T-helper 17 cell (primary cell): ENCODE data around the gene OR2A14. TPM values are rescaled to one million over a fixed set of nuclear protein-coding genes. Genes with fewer than 3 reads are reported as not detected.

ENCODE experiments used
- ATAC-seq: fragments of 150-1000 bp; cut with Tn5 transposase; 2 replicates; pipeline ENCODE4 v1.10.0; 2021; ENCODE audit warnings: mild to moderate bottlenecking, moderate library complexity
- DNase-seq, 3 donors: peaks; one replicate each; pipeline versions ENCODE4 v3.0.0 to v3.0.0-alpha.2; 2020 to 2021
- H3K9me3 ChIP-seq: one replicate; pipeline ENCODE4 v1.7.0; 2013; ENCODE audit warnings: low read length, mild to moderate bottlenecking; ENCODE audit not compliant: control insufficient read depth, poor library complexity, severe bottlenecking
- H3K27ac Mint-ChIP-seq: one replicate; pipeline ENCODE4 v1.8.0; 2022; ENCODE audit warnings: mild to moderate bottlenecking, moderate library complexity, mixed read lengths
- H3K27me3 Mint-ChIP-seq: one replicate; pipeline ENCODE4 v1.8.0; 2022; ENCODE audit warnings: mixed read lengths
- H3K36me3 Mint-ChIP-seq: one replicate; pipeline ENCODE4 v1.8.0; 2022; ENCODE audit warnings: low read depth, mixed read lengths
- H3K4me1 Mint-ChIP-seq: one replicate; pipeline ENCODE4 v1.8.0; 2022; ENCODE audit warnings: mild to moderate bottlenecking, mixed read lengths
- H3K4me3 Mint-ChIP-seq: one replicate; pipeline ENCODE4 v1.8.0; 2022; ENCODE audit warnings: mild to moderate bottlenecking, moderate library complexity, mixed read lengths
- total RNA-seq, 4 donors: library from RNA in 2 of 4; stranded (reverse) in 2 of 4; gene quantifications; one replicate each; pipeline ENCODE4 v1.2.3 and lab custom pipeline; 2022 to 2026

The OR2A14 gene
- total RNA-seq (not detected), total RNA-seq (lab: John Stamatoyannopoulos, UW) (0 reads per million in 2 donors)

GRCh38 chr7:144122876-144123275, at the start of gene OR2A14:
OR2A14 (plus strand) TSS chr7:144123176; CDS start chr7:144129113, 5,937 bp downstream.
- H3K27ac Mint-ChIP-seq = no peak within 1 kb of the TSS
- no peak within 1 kb of the TSS for H3K4me3 Mint-ChIP-seq
- peaks cover 11% of the 10 kb centered on the region for H3K27me3 Mint-ChIP-seq
- ATAC-seq (no peak), DNase-seq (no peak)
- no peaks in the 10 kb centered on the region for H3K36me3 Mint-ChIP-seq
- no peaks in the 10 kb centered on the region for H3K9me3 ChIP-seq
- no peaks in the 10 kb centered on the region for H3K4me1 Mint-ChIP-seq

- no peak overlapping the region for H3K4me3 Mint-ChIP-seq
- peaks cover 12% of the 10 kb centered on the region for H3K27me3 Mint-ChIP-seq
- no peak overlapping the region for H3K27ac Mint-ChIP-seq
- no peaks in the 10 kb centered on the region for H3K36me3 Mint-ChIP-seq
- DNase-seq = no peak
- peaks cover 2% of the 10 kb centered on the region for H3K4me1 Mint-ChIP-seq
- no peaks in the 10 kb centered on the region for H3K9me3 ChIP-seq
- no peak for ATAC-seq
Measured at GRCh38 chr7:144074374-144074773, 48.6 kb upstream of the OR2A14 start.

DNA sequence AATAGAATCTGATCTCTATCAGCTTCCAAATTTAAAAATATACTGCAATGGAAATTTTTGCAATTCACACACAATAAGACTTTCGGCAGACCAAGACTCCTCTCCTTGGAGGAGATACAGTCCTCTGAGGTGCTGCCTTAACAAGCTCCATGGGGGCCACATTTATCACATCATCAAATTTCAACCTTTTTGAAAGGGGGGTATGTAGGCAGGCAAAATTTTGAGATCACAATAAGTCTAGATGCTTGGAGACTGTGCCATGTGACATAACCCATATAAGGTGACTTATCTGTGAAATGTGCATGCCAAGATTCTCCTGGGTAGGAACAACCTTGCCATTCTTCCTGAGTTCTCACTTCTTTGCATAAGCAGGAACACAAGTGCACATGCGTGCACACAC, 37.0 kb upstream of the OR2A14 start, which contains the start of gene OR2A12:
Gene OR2A12 (plus strand): TSS at position 301 of the 400 bp plus-strand sequence. CDS start 8,830 bp downstream, outside the sequence.
- no peaks in the 10 kb centered on the region for H3K36me3 Mint-ChIP-seq
- H3K27me3 Mint-ChIP-seq = peaks cover 17% of the 10 kb centered on the region
- no peak for ATAC-seq
- H3K9me3 ChIP-seq = no peaks in the 10 kb centered on the region
- H3K4me1 Mint-ChIP-seq = no peaks in the 10 kb centered on the region
- no peak for DNase-seq
- no peak within 1 kb of the TSS for H3K4me3 Mint-ChIP-seq
- no peak within 1 kb of the TSS for H3K27ac Mint-ChIP-seq

GRCh38 chr7:144086730-144087129, 36.2 kb upstream of the OR2A14 start:
- no peaks in the 10 kb centered on the region for H3K9me3 ChIP-seq
- peaks cover 17% of the 10 kb centered on the region for H3K27me3 Mint-ChIP-seq
- H3K36me3 Mint-ChIP-seq = no peaks in the 10 kb centered on the region
- H3K4me3 Mint-ChIP-seq = no peak overlapping the region
- ATAC-seq = no peak
- DNase-seq = no peak
- no peak overlapping the region for H3K27ac Mint-ChIP-seq
- no peaks in the 10 kb centered on the region for H3K4me1 Mint-ChIP-seq

DNA sequence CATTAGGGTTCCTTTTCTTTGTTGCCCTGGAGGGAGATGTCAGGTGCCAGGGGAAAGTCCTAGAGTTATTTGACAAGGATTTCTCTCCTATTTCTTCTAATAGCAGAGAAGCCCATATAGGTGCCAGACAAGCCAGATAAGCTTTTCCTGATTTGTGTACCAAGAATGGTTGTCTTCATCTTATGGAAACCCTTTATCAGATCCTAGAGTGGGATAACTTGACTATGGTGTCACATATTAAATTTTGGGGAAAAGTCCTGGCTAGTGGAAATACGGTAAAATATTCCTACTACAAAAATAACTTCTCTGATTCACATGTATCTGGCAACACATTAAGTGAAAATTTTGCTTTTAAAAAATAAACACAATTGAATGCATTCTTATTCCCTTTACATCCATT, 35.7 kb upstream of the OR2A14 start:
- ATAC-seq (no peak), DNase-seq (no peak)
- no peak overlapping the region for H3K4me3 Mint-ChIP-seq
- H3K27me3 Mint-ChIP-seq = peaks cover 12% of the 10 kb centered on the region
- no peaks in the 10 kb centered on the region for H3K9me3 ChIP-seq
- no peaks in the 10 kb centered on the region for H3K4me1 Mint-ChIP-seq
- no peak overlapping the region for H3K27ac Mint-ChIP-seq
- no peaks in the 10 kb centered on the region for H3K36me3 Mint-ChIP-seq

GRCh38 chr7:144090667-144091066, 32.3 kb upstream of the OR2A14 start:
- H3K4me3 Mint-ChIP-seq = no peak overlapping the region
- DNase-seq (no peak), ATAC-seq (no peak)
- no peaks in the 10 kb centered on the region for H3K4me1 Mint-ChIP-seq
- H3K36me3 Mint-ChIP-seq = no peaks in the 10 kb centered on the region
- no peak overlapping the region for H3K27ac Mint-ChIP-seq
- peaks cover 17% of the 10 kb centered on the region for H3K27me3 Mint-ChIP-seq
- H3K9me3 ChIP-seq = no peaks in the 10 kb centered on the region

DNA sequence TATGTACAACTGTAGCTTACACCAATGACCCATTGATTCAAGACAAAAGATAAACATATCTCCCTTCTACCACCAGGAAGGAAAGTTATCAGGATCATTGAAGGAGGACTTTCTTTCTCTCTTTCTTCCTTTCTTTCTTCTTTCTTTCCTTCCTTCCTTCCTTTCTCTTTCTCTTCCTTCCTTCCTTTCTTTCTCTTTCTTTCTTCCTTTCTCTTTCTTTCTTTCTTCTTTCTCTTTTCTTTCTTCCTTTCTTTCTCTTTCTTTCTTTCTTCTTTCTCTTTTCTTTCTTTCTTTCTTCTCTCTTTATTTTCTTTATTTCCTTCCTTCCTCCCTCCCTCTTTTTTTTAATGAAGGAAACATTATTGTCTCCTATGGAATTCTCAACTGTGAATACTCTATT, 24.2 kb upstream of the OR2A14 start:
- no peak for ATAC-seq
- H3K27me3 Mint-ChIP-seq = peaks cover 25% of the 10 kb centered on the region
- no peaks in the 10 kb centered on the region for H3K36me3 Mint-ChIP-seq
- no peaks in the 10 kb centered on the region for H3K9me3 ChIP-seq
- no peak overlapping the region for H3K4me3 Mint-ChIP-seq
- H3K4me1 Mint-ChIP-seq = no peaks in the 10 kb centered on the region
- no peak overlapping the region for H3K27ac Mint-ChIP-seq
- no peak for DNase-seq

DNA sequence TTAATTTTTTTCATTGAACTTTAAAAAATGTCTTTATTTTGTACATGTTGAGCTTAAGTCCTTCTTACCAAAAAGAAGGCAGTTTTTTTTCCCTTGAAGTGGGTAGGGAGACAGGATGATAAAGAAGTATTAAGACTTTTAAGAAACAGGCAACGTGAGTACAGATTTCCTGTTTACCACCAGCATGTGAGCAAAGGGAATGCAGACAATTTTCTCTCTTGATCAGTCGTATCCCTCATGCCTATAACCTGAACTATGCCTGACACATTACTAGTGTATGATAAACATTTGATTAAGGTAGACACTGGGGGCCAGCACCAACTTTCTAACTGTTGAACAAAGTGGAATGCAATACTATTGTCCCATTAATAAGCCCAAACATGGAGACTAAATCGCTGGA, 22.4 kb upstream of the OR2A14 start:
- Mint-ChIP-seq H3K36me3 (no peaks in the 10 kb centered on the region), H3K4me1 (no peaks in the 10 kb centered on the region), H3K27ac (no peak overlapping the region), H3K27me3 (peaks cover 23% of the 10 kb centered on the region), H3K4me3 (no peak overlapping the region)
- DNase-seq = no peak
- no peak for ATAC-seq
- H3K9me3 ChIP-seq = no peaks in the 10 kb centered on the region

DNA sequence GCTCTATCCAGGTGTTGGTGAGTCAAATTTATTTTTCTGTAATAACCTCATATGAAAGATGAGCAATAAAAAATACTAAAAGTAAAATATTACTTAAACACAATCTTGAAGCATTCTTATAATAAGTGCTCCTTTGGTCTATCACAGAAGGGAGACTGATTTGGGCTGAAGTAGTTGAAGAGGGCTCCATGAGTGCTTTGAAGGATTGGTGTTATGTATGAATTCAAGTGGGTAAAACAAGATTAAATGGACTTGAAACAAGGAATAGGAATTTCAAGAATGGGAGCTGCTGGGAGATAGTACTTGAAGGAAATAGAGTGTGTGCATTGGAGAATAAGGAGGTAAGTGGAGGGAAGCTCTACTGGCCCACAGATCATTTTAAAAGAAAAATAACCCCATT, 20.9 kb upstream of the OR2A14 start:
- H3K36me3 Mint-ChIP-seq = no peaks in the 10 kb centered on the region
- DNase-seq = no peak
- no peak overlapping the region for H3K27ac Mint-ChIP-seq
- H3K4me3 Mint-ChIP-seq = no peak overlapping the region
- ATAC-seq = no peak
- no peaks in the 10 kb centered on the region for H3K4me1 Mint-ChIP-seq
- no peaks in the 10 kb centered on the region for H3K9me3 ChIP-seq
- peaks cover 19% of the 10 kb centered on the region for H3K27me3 Mint-ChIP-seq

GRCh38 chr7:144105211-144105610, 17.8 kb upstream of the OR2A14 start:
- H3K9me3 ChIP-seq = no peaks in the 10 kb centered on the region
- H3K27ac Mint-ChIP-seq = no peak overlapping the region
- DNase-seq (no peak), ATAC-seq (no peak)
- H3K4me1 Mint-ChIP-seq = no peaks in the 10 kb centered on the region
- no peak overlapping the region for H3K4me3 Mint-ChIP-seq
- no peaks in the 10 kb centered on the region for H3K36me3 Mint-ChIP-seq
- H3K27me3 Mint-ChIP-seq = peaks cover 33% of the 10 kb centered on the region

- H3K9me3 ChIP-seq = no peaks in the 10 kb centered on the region
- Mint-ChIP-seq H3K27ac (no peak within 1 kb of the TSS), H3K4me1 (no peaks in the 10 kb centered on the region), H3K27me3 (peaks cover 50% of the 10 kb centered on the region), H3K36me3 (no peaks in the 10 kb centered on the region), H3K4me3 (no peak within 1 kb of the TSS)
- ATAC-seq (no peak), DNase-seq (no peak)
Measured at GRCh38 chr7:144109283-144109682, 13.7 kb upstream of the OR2A14 start, which contains the start of gene OR2A2. OR2A2 (plus strand) TSS chr7:144109583; CDS start chr7:144109583, 0 bp downstream.

DNA sequence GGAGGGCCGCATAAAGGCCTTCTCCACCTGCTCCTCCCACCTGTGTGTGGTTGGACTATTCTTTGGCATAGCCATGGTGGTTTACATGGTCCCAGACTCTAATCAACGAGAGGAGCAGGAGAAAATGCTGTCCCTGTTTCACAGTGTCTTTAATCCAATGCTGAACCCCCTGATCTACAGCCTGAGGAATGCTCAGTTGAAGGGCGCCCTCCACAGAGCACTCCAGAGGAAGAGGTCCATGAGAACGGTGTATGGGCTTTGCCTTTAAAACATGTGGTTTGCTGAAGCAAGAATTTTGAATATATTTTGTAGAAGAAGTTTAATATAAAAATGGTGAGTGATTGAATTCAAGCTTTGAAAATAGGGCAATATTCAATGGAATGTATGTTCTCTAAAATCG, 12.7 kb upstream of the OR2A14 start:
- no peak overlapping the region for H3K27ac Mint-ChIP-seq
- H3K36me3 Mint-ChIP-seq = no peaks in the 10 kb centered on the region
- ATAC-seq = no peak
- peaks cover 46% of the 10 kb centered on the region for H3K27me3 Mint-ChIP-seq
- H3K4me1 Mint-ChIP-seq = no peaks in the 10 kb centered on the region
- no peak overlapping the region for H3K4me3 Mint-ChIP-seq
- DNase-seq = no peak
- H3K9me3 ChIP-seq = no peaks in the 10 kb centered on the region

- no peak for DNase-seq
- H3K27me3 Mint-ChIP-seq = peaks cover 40% of the 10 kb centered on the region
- ATAC-seq = no peak
- H3K4me1 Mint-ChIP-seq = no peaks in the 10 kb centered on the region
- no peak overlapping the region for H3K27ac Mint-ChIP-seq
- H3K36me3 Mint-ChIP-seq = no peaks in the 10 kb centered on the region
- H3K9me3 ChIP-seq = no peaks in the 10 kb centered on the region
- H3K4me3 Mint-ChIP-seq = no peak overlapping the region
Measured at GRCh38 chr7:144113651-144114050, 9.3 kb upstream of the OR2A14 start.

- no peak for ATAC-seq
- no peak for DNase-seq
- Mint-ChIP-seq H3K36me3 (no peaks in the 10 kb centered on the region), H3K4me3 (no peak overlapping the region), H3K4me1 (no peaks in the 10 kb centered on the region), H3K27me3 (peaks cover 17% of the 10 kb centered on the region), H3K27ac (no peak overlapping the region)
- no peaks in the 10 kb centered on the region for H3K9me3 ChIP-seq
Measured at GRCh38 chr7:144118341-144118740, 4.6 kb upstream of the OR2A14 start.
